Endodermal cell (in vitro differentiated cells): Measurements from ENCODE around the gene NUDT8. TPM values are rescaled to one million over a fixed set of nuclear protein-coding genes. Genes with fewer than 3 reads are reported as not detected.
"Not testable (repeated sequence)": the region's sequence is repeated elsewhere in the genome, so short reads cannot be mapped to it uniquely, and the experiment has no call there.

Source experiments
- DNase-seq: peaks from one replicate; pipeline ENCODE4 v3.0.0-alpha.2; 2017
- H3K27ac ChIP-seq: 2 replicates; pipeline ENCODE4 v1.5.1; 2013; ENCODE audit warnings: mild to moderate bottlenecking, low read depth, low read length, moderate library complexity
- H3K27me3 ChIP-seq: 2 replicates; pipeline ENCODE4 v1.6.1; 2013; ENCODE audit warnings: mild to moderate bottlenecking, low read length, moderate library complexity; ENCODE audit not compliant: insufficient read depth, control insufficient read depth, poor library complexity, severe bottlenecking
- H3K36me3 ChIP-seq: 2 replicates; pipeline ENCODE4 v1.7.0; 2013; ENCODE audit warnings: mild to moderate bottlenecking, low read length, moderate library complexity; ENCODE audit not compliant: control insufficient read depth, insufficient read depth
- H3K4me1 ChIP-seq: one replicate; pipeline ENCODE4 v1.7.0; 2013; ENCODE audit warnings: low read length; ENCODE audit not compliant: control insufficient read depth, insufficient read depth
- H3K4me3 ChIP-seq: 2 replicates; pipeline ENCODE4 v1.5.1; 2013; ENCODE audit warnings: mild to moderate bottlenecking, low read length, moderate library complexity
- H3K9ac ChIP-seq: 2 replicates; pipeline ENCODE4 v1.6.1; 2013; ENCODE audit warnings: mild to moderate bottlenecking, low read length, moderate library complexity; ENCODE audit not compliant: poor library complexity, severe bottlenecking; ENCODE audit errors: extremely low read depth
- H3K9me3 ChIP-seq: 2 replicates; pipeline ENCODE4 v1.6.1; 2013; ENCODE audit warnings: mild to moderate bottlenecking, low read length, moderate library complexity; ENCODE audit not compliant: control insufficient read depth
- H3K27ac Mint-ChIP-seq: 2 replicates; pipeline ENCODE4 v1.8.0; 2020; ENCODE audit warnings: mixed read lengths
- H3K27me3 Mint-ChIP-seq: 2 replicates; pipeline ENCODE4 v1.8.0; 2021; ENCODE audit warnings: mild to moderate bottlenecking, mixed read lengths; ENCODE audit not compliant: insufficient read depth
- H3K36me3 Mint-ChIP-seq: 2 replicates; pipeline ENCODE4 v1.8.0; 2020; ENCODE audit warnings: low read depth, mixed read lengths
- H3K4me1 Mint-ChIP-seq: 2 replicates; pipeline ENCODE4 v1.8.0; 2020; ENCODE audit warnings: mixed read lengths
- H3K4me3 Mint-ChIP-seq: 2 replicates; pipeline ENCODE4 v1.8.0; 2020; ENCODE audit warnings: mild to moderate bottlenecking, moderate library complexity, mixed read lengths
- H3K9me3 Mint-ChIP-seq: 2 replicates; pipeline ENCODE4 v1.8.0; 2020; ENCODE audit warnings: mild to moderate bottlenecking, mixed read lengths
- WGBS, 2 experiments: methylation state at CpG; one replicate each; pipeline versions ENCODE4 v1.1.5 to v1.1.7; 2013; ENCODE audit warnings: missing lambda C conversion rate in 2 of 2, mixed read lengths in 1 of 2; ENCODE audit not compliant: insufficient coverage in 1 of 2, insufficient read length in 1 of 2; 5-methylcytosine and 5-hydroxymethylcytosine counted together
- total RNA-seq, 2 donors: library from RNA; stranded (reverse); fragmentation: NEBNext Ultra II Directional in 1 of 2; extraction: Animal tissue kit (Norgen Biotek cat#: 25700) in 1 of 2; gene quantifications; 2 replicates in 1 of 2; 3 replicates in 1 of 2; pipeline ENCODE4 v1.2.1, GENCODE V29; 2021
- TF ChIP-seq, protein P1 (sequence below): fragments of 200-600 bp; sonication (generic); conservative IDR thresholded peaks from 2 replicates; pipeline ENCODE4 v1.5.0; 2021; ENCODE audit warnings: antibody characterized with exemption, mild to moderate bottlenecking

Gene NUDT8
- total RNA-seq, 2 donors from 2014 or later, result 9.5 to 13.1 TPM

DNA sequence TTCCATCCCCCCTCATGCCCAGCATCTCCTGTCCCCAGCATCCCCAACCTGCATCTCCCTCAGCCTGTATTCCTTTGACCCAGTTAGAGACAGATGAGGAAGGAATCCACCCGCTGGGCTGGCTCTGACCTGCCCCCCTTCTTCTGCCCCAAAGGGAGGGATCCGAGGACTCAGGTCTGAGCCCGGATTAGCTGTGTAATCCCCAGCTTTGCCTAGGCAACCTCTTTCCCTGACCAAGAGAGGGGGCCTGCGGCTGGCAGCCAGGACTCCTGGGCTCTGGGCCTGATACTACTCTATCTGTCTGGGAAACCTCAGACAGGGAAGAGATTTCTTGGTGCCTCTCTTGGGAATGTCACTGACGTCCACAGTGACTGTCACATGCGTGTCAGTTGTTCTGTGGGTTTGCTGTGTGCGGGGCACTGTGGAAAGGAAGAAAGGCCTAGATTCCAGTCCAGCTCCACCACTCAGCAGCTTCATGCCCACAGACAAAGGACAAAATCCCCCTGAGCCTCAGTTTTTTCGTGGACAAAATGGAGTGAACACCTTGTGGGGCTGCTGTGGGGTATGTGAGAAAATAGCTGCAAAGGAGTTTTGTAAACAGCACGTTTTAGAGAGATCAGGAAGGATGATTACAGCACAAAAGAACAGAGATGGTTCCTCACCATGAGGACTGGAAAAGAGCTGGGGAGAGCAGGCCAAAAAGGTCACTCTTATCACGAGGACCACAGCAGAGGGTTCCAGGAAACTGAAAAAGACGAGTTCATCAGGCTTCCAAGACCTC is 24.3 kb downstream of the NUDT8 start:
- H3K27ac ChIP-seq, result no peak overlapping the region
- H3K36me3 ChIP-seq, result peaks cover 20% of the 10 kb centered on the region
- peaks cover 18% of the 10 kb centered on the region for H3K36me3 Mint-ChIP-seq
- peak overlapping the region; percentile 72 for H3K4me3 Mint-ChIP-seq
- H3K4me3 ChIP-seq, result no peak overlapping the region
- no peak overlapping the region for H3K9ac ChIP-seq
- TF ChIP-seq, protein P1, sequence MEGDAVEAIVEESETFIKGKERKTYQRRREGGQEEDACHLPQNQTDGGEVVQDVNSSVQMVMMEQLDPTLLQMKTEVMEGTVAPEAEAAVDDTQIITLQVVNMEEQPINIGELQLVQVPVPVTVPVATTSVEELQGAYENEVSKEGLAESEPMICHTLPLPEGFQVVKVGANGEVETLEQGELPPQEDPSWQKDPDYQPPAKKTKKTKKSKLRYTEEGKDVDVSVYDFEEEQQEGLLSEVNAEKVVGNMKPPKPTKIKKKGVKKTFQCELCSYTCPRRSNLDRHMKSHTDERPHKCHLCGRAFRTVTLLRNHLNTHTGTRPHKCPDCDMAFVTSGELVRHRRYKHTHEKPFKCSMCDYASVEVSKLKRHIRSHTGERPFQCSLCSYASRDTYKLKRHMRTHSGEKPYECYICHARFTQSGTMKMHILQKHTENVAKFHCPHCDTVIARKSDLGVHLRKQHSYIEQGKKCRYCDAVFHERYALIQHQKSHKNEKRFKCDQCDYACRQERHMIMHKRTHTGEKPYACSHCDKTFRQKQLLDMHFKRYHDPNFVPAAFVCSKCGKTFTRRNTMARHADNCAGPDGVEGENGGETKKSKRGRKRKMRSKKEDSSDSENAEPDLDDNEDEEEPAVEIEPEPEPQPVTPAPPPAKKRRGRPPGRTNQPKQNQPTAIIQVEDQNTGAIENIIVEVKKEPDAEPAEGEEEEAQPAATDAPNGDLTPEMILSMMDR, result no peak
- H3K4me1 ChIP-seq, result peaks cover 14% of the 10 kb centered on the region
- H3K27me3 ChIP-seq, result no peaks in the 10 kb centered on the region
- peaks cover 12% of the 10 kb centered on the region for H3K9me3 ChIP-seq
- 71 to 82% methylated on average over 11 of the region's 11 CpGs for WGBS, 2 experiments
- peaks cover 19% of the 10 kb centered on the region for H3K9me3 Mint-ChIP-seq
- peak overlapping the region; percentile 31 for H3K27ac Mint-ChIP-seq
- peaks cover 20% of the 10 kb centered on the region for H3K4me1 Mint-ChIP-seq
- no peaks in the 10 kb centered on the region for H3K27me3 Mint-ChIP-seq
- peak; percentile 61 for DNase-seq

DNA sequence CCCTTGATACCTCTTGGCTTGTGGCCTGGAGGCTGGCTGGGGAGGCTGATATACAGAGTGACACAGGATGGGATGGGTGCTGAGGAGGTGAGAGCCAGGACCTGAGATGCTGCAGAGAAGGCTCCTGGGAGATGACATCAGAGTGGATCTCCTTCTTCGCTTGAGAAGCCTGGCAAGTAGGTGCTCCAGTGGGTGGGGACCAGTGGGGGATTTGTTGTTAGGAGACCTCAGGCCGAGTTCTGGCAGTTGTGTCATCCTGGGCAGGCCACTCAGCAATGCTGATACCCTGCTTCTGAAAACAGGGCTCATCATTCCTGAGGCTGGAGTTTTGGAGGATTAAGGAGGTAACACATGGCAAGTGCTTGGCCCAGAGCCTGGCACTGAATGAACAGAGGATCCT is 24.9 kb downstream of the NUDT8 start:
- peak; percentile 35 for DNase-seq
- WGBS, 2 experiments, result 89 to 92% methylated on average over 1 to 2 of the region's 2 CpGs
- H3K4me1 ChIP-seq, result peaks cover 14% of the 10 kb centered on the region
- H3K27ac ChIP-seq, result no peak overlapping the region
- H3K36me3 ChIP-seq, result peaks cover 14% of the 10 kb centered on the region
- H3K27ac Mint-ChIP-seq, result no peak overlapping the region
- peaks cover 20% of the 10 kb centered on the region for H3K4me1 Mint-ChIP-seq
- no peak overlapping the region for H3K4me3 Mint-ChIP-seq
- H3K36me3 Mint-ChIP-seq, result peaks cover 14% of the 10 kb centered on the region
- no peaks in the 10 kb centered on the region for H3K27me3 Mint-ChIP-seq
- no peak overlapping the region for H3K9ac ChIP-seq
- peaks cover 12% of the 10 kb centered on the region for H3K9me3 ChIP-seq
- peaks cover 19% of the 10 kb centered on the region for H3K9me3 Mint-ChIP-seq
- H3K4me3 ChIP-seq, result no peak overlapping the region
- TF ChIP-seq, protein P1, result no peak
- H3K27me3 ChIP-seq, result no peaks in the 10 kb centered on the region

- H3K36me3 Mint-ChIP-seq, H3K27ac ChIP-seq, H3K36me3 ChIP-seq, H3K27me3 ChIP-seq, H3K27me3 Mint-ChIP-seq, H3K4me3 Mint-ChIP-seq, H3K9ac ChIP-seq, H3K4me3 ChIP-seq, H3K27ac Mint-ChIP-seq: not testable (repeated sequence)
- 74 to 100% methylated on average over 1 to 2 of the region's 4 CpGs for WGBS, 2 experiments
- H3K9me3 Mint-ChIP-seq, result peaks cover 21% of the 10 kb centered on the region
- H3K9me3 ChIP-seq, result peaks cover 14% of the 10 kb centered on the region
- H3K4me1 Mint-ChIP-seq, result peaks cover 20% of the 10 kb centered on the region
- H3K4me1 ChIP-seq, result peaks cover 14% of the 10 kb centered on the region
- peak; percentile 33 for DNase-seq
Measured at GRCh38 chr11:67604119-67604518, 25.6 kb downstream of the NUDT8 start.
